GM18499 (cell line): ENCODE results near the gene NNAT.
"Not testable (repeated sequence)": the region's sequence is repeated elsewhere in the genome, so short reads cannot be mapped to it uniquely, and the experiment has no call there.

ENCODE experiments used
- ATAC-seq: cut with Tn5 transposase; IDR thresholded peaks from one replicate; pipeline ENCODE4 v1.9.1; 2021; ENCODE audit warnings: moderate number of reproducible peaks; ENCODE audit not compliant: insufficient read depth, unreplicated experiment

NNAT gene

GRCh38 chr20:37521061-37521771 is at the start of gene NNAT:
Gene NNAT, plus strand, starts transcription at chr20:37521250. Its CDS starts 82 bp downstream, at chr20:37521332.
- no peak for ATAC-seq

- no peak for ATAC-seq
Measured at GRCh38 chr20:37471741-37472235, 49.3 kb upstream of the NNAT start.

- ATAC-seq: not testable (repeated sequence)
Measured at GRCh38 chr20:37472435-37472834, 48.6 kb upstream of the NNAT start.

- no peak for ATAC-seq
Measured at GRCh38 chr20:37473249-37474000, 47.6 kb upstream of the NNAT start.

- ATAC-seq: no peak
Measured at GRCh38 chr20:37474386-37474785, 46.7 kb upstream of the NNAT start.

- no peak for ATAC-seq
Measured at GRCh38 chr20:37475252-37475651, 45.8 kb upstream of the NNAT start.

- no peak for ATAC-seq
Measured at GRCh38 chr20:37477041-37477440, 44.0 kb upstream of the NNAT start.

GRCh38 chr20:37479266-37479665 is 41.8 kb upstream of the NNAT start:
- ATAC-seq: no peak

- no peak for ATAC-seq
Measured at GRCh38 chr20:37479925-37480691, 40.9 kb upstream of the NNAT start.

- ATAC-seq: no peak
Measured at GRCh38 chr20:37480919-37481318, 40.1 kb upstream of the NNAT start.

- ATAC-seq: no peak
Measured at GRCh38 chr20:37481610-37482009, 39.4 kb upstream of the NNAT start.

GRCh38 chr20:37484331-37484730 is 36.7 kb upstream of the NNAT start:
- no peak for ATAC-seq

GRCh38 chr20:37486209-37486608 is 34.8 kb upstream of the NNAT start:
- ATAC-seq: not testable (repeated sequence)

GRCh38 chr20:37490663-37491350 is 30.2 kb upstream of the NNAT start:
- ATAC-seq: no peak

- no peak for ATAC-seq
Measured at GRCh38 chr20:37492096-37492625, 28.9 kb upstream of the NNAT start.

- no peak for ATAC-seq
Measured at GRCh38 chr20:37492945-37493344, 28.1 kb upstream of the NNAT start.

GRCh38 chr20:37494301-37494700 is 26.7 kb upstream of the NNAT start:
- no peak for ATAC-seq

- ATAC-seq: no peak
Measured at GRCh38 chr20:37494796-37495195, 26.3 kb upstream of the NNAT start.

GRCh38 chr20:37498066-37498665 is 22.9 kb upstream of the NNAT start:
- no peak for ATAC-seq

- no peak for ATAC-seq
Measured at GRCh38 chr20:37500311-37500710, 20.7 kb upstream of the NNAT start.
